Measurements from ENCODE around the gene ZNRD2.

Gene ZNRD2

DNA sequence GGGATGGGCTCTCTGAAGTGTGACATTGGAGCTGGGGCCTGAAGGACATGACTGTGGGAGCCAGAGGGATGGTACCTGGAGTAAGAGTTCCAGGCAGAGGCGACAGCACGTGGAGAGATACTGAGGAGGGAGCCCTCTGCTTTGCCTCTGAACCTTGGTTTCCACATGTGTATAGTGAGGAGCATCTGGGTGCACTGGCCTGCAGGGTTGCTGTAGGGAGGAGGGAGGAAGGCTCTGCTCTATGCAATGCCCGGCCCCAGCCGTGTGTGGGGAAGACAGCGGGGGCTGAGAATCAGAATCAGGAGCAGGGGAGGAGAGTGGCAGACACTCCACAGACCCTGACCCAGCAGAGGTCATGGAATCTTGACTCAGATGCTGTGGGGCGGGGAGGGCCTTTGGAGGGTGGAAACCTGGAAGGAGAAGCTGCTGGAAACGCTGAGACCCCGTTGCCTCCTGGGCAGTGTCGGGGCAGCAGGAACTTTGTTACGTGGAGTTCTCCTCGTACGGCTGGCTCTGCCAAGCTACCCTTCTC lies 41.4 kb upstream of the ZNRD2 start:
- no peak overlapping the region for H3K4me3 ChIP-seq (ENCODE audit: low read depth, low read length)
- H3K27ac ChIP-seq (ENCODE audit: extremely low read depth, low read depth, low read length), result no peak overlapping the region
- no peak for TF ChIP-seq ZNF239 (tag by site-specific recombination; IDR thresholded peaks at IDR 0.05)
- TF ChIP-seq ZNF707 (tag by site-specific recombination; IDR thresholded peaks at IDR 0.05), result no peak
- TF ChIP-seq ZNF514 (tag by site-specific recombination; IDR thresholded peaks at IDR 0.05), result no peak
- TF ChIP-seq ZNF449 (tag by site-specific recombination; IDR thresholded peaks at IDR 0.05), result no peak
- TF ChIP-seq OSR2 (tag by site-specific recombination; IDR thresholded peaks at IDR 0.05), result no peak
- no peak for TF ChIP-seq MYNN (tag by site-specific recombination; IDR thresholded peaks at IDR 0.05; ENCODE audit: borderline replicate concordance)
- TF ChIP-seq ZNF221 (tag by site-specific recombination; IDR thresholded peaks at IDR 0.05; ENCODE audit: borderline replicate concordance), result no peak
- TF ChIP-seq ZNF266 (tag by site-specific recombination; IDR thresholded peaks at IDR 0.05; ENCODE audit: low read depth), result no peak
- TF ChIP-seq SETDB1 (IDR thresholded peaks at IDR 0.05; ENCODE audit: insufficient read length, low read length), result no peak
- TF ChIP-seq ZNF76 (tag by site-specific recombination; IDR thresholded peaks at IDR 0.05; ENCODE audit: borderline replicate concordance, low read depth), result no peak
- TF ChIP-seq, protein P1, sequence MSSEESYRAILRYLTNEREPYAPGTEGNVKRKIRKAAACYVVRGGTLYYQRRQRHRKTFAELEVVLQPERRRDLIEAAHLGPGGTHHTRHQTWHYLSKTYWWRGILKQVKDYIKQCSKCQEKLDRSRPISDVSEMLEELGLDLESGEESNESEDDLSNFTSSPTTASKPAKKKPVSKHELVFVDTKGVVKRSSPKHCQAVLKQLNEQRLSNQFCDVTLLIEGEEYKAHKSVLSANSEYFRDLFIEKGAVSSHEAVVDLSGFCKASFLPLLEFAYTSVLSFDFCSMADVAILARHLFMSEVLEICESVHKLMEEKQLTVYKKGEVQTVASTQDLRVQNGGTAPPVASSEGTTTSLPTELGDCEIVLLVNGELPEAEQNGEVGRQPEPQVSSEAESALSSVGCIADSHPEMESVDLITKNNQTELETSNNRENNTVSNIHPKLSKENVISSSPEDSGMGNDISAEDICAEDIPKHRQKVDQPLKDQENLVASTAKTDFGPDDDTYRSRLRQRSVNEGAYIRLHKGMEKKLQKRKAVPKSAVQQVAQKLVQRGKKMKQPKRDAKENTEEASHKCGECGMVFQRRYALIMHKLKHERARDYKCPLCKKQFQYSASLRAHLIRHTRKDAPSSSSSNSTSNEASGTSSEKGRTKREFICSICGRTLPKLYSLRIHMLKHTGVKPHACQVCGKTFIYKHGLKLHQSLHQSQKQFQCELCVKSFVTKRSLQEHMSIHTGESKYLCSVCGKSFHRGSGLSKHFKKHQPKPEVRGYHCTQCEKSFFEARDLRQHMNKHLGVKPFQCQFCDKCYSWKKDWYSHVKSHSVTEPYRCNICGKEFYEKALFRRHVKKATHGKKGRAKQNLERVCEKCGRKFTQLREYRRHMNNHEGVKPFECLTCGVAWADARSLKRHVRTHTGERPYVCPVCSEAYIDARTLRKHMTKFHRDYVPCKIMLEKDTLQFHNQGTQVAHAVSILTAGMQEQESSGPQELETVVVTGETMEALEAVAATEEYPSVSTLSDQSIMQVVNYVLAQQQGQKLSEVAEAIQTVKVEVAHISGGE (tag by site-specific recombination; conservative IDR thresholded peaks at IDR 0.05; ENCODE audit: low read depth), result no peak
- TF ChIP-seq, protein P2, sequence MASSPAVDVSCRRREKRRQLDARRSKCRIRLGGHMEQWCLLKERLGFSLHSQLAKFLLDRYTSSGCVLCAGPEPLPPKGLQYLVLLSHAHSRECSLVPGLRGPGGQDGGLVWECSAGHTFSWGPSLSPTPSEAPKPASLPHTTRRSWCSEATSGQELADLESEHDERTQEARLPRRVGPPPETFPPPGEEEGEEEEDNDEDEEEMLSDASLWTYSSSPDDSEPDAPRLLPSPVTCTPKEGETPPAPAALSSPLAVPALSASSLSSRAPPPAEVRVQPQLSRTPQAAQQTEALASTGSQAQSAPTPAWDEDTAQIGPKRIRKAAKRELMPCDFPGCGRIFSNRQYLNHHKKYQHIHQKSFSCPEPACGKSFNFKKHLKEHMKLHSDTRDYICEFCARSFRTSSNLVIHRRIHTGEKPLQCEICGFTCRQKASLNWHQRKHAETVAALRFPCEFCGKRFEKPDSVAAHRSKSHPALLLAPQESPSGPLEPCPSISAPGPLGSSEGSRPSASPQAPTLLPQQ (tag by site-specific recombination; IDR thresholded peaks at IDR 0.05), result no peak
- no peak for TF ChIP-seq KLF7 (tag by site-specific recombination; IDR thresholded peaks at IDR 0.05; ENCODE audit: borderline replicate concordance)
- no peak for TF ChIP-seq ZNF155 (tag by site-specific recombination; IDR thresholded peaks at IDR 0.05)
- no peak for TF ChIP-seq BCL11B (tag by site-specific recombination; IDR thresholded peaks at IDR 0.05; ENCODE audit: low read depth)
- ChIA-PET POLR2A (interaction anchor here (0.6 to 3.0 kb wide), 5 partner anchors 11 to 217 kb away, joined by 3 to 12 read pairs (median 6); no protein-coding TSS in a partner anchor), CTCF (interaction anchor here (3.4 kb wide), 1 partner anchor 12 kb away, joined by 21 read pairs; no protein-coding TSS in a partner anchor)
- H3K4me1 ChIP-seq (ENCODE audit: control insufficient read depth, insufficient read depth, low read length), result peaks cover 4% of the 10 kb centered on the region; the same call in 1 of the 2 replicates
- no peaks in the 10 kb centered on the region for H3K9me3 ChIP-seq (ENCODE audit: control insufficient read depth, insufficient read depth, low read depth, low read length)
- peaks cover 6 to 75% of the 10 kb centered on the region in 2 experiments; a peak in 2 of 3 replicates for H3K36me3 ChIP-seq (ENCODE audit: control insufficient read depth in 2 of 2, insufficient read depth in 1 of 2, low read length in 2 of 2)

GRCh38 chr11:65529475-65530156 lies 40.7 kb upstream of the ZNRD2 start:
- TF ChIP-seq MYNN (tag by site-specific recombination; IDR thresholded peaks at IDR 0.05; ENCODE audit: borderline replicate concordance) (no peak), ZNF521 (tag by site-specific recombination; IDR thresholded peaks at IDR 0.05) (no peak), ZNF768 (tag by site-specific recombination; IDR thresholded peaks at IDR 0.05) (peak; percentile 77), EGR2 (tag by site-specific recombination; IDR thresholded peaks at IDR 0.05; ENCODE audit: low read depth) (no peak), ZNF658 (tag by site-specific recombination; IDR thresholded peaks at IDR 0.05) (no peak), ZNF202 (tag by site-specific recombination; IDR thresholded peaks at IDR 0.05; ENCODE audit: borderline replicate concordance) (no peak), BCL11B (tag by site-specific recombination; IDR thresholded peaks at IDR 0.05; ENCODE audit: low read depth) (0 out of 2 replicates have a peak, but pooled peaks have one; percentile 33)
- H3K4me1 ChIP-seq (ENCODE audit: control insufficient read depth, insufficient read depth, low read length), result peaks cover 4% of the 10 kb centered on the region; the same call in 1 of the 2 replicates
- peaks cover 6 to 79% of the 10 kb centered on the region in 2 experiments; a peak in 2 of 3 replicates for H3K36me3 ChIP-seq (ENCODE audit: control insufficient read depth in 2 of 2, insufficient read depth in 1 of 2, low read length in 2 of 2)
- no peaks in the 10 kb centered on the region for H3K9me3 ChIP-seq (ENCODE audit: control insufficient read depth, insufficient read depth, low read depth, low read length)
- H3K4me3 ChIP-seq (ENCODE audit: low read depth, low read length), result no peak overlapping the region
- POLR2A ChIA-PET, result interaction anchor here (1.5 to 3.0 kb wide), 2 partner anchors 11 to 42 kb away, joined by 3 to 12 read pairs; no protein-coding TSS in a partner anchor
- CTCF ChIA-PET, result interaction anchor here (0.6 to 3.4 kb wide), 4 partner anchors 12 to 514 kb away, joined by 3 to 21 read pairs (median 5); no protein-coding TSS in a partner anchor
- no peak overlapping the region for H3K27ac ChIP-seq (ENCODE audit: extremely low read depth, low read depth, low read length)
